IMR-90 (cell line): Measurements from ENCODE around the gene GPATCH2. TPM values are rescaled to one million over a fixed set of nuclear protein-coding genes. Genes with fewer than 3 reads are reported as not detected.
"Not testable (repeated sequence)": the region's sequence is repeated elsewhere in the genome, so short reads cannot be mapped to it uniquely, and the experiment has no call there.

Experiments used
- ATAC-seq: fragments of 200-7000 bp; cut with Tn5 transposase; 2 replicates; pipeline ENCODE4 v1.9.1; 2020; ENCODE audit warnings: low read depth, mild to moderate bottlenecking, moderate library complexity
- BruUV-seq: library from RNA; stranded (reverse); fragments of 400-500 nt; replicated peaks from 2 replicates; lab custom pipeline; 2021; lab: Mats Ljungman, UMichigan
- CTCF ChIA-PET: fragments of 300-600 bp; formaldehyde crosslinking; extraction: SDS; loops from one replicate; lab custom pipeline; 2021; ENCODE audit warnings: antibody characterized with exemption; lab: Yijun Ruan, JAX
- POLR2A ChIA-PET: fragments of 300-600 bp; sonication (Branson Sonifier 250); formaldehyde crosslinking; loops from one replicate; lab custom pipeline; 2022; ENCODE audit warnings: antibody characterized with exemption; ENCODE audit not compliant: unreplicated experiment; lab: Charles Lee
- DNase-seq: peaks from one replicate; pipeline ENCODE4 v3.0.0; 2013
- H2AFZ ChIP-seq: replicated peaks from 2 replicates; pipeline ENCODE3; 2013; ENCODE audit warnings: low read length, mild to moderate bottlenecking; ENCODE audit not compliant: poor library complexity
- H2AK5ac ChIP-seq: 2 replicates; pipeline ENCODE4 v1.6.1; 2013; ENCODE audit warnings: low read depth, low read length, inconsistent platforms
- H2AK9ac ChIP-seq: replicated peaks from 2 replicates; pipeline ENCODE3; 2013; ENCODE audit warnings: mild to moderate bottlenecking, low read depth, low read length, moderate library complexity; ENCODE audit not compliant: poor library complexity
- H2BK120ac ChIP-seq: 2 replicates; pipeline ENCODE4 v1.6.1; 2013; ENCODE audit warnings: low read depth, low read length, inconsistent platforms
- H2BK15ac ChIP-seq: 3 replicates; pipeline ENCODE4 v1.6.1; 2013; ENCODE audit warnings: low read depth, low read length, inconsistent platforms
- H2BK20ac ChIP-seq: 2 replicates; pipeline ENCODE4 v1.6.1; 2013; ENCODE audit warnings: low read depth, mild to moderate bottlenecking, inconsistent platforms, low read length, moderate library complexity
- H2BK5ac ChIP-seq: 2 replicates; pipeline ENCODE4 v1.6.1; 2013; ENCODE audit warnings: mild to moderate bottlenecking, low read depth, low read length, inconsistent platforms; ENCODE audit not compliant: poor library complexity, severe bottlenecking
- H3K14ac ChIP-seq: replicated peaks from 2 replicates; pipeline ENCODE4 v1.6.1; 2013; ENCODE audit warnings: low read depth, low read length, inconsistent platforms
- H3K18ac ChIP-seq: 2 replicates; pipeline ENCODE4 v1.6.1; 2013; ENCODE audit warnings: low read depth, low read length, control low read depth
- H3K23ac ChIP-seq: 2 replicates; pipeline ENCODE4 v1.6.1; 2013; ENCODE audit warnings: low read depth, low read length, inconsistent platforms
- H3K27ac ChIP-seq: 2 replicates; pipeline ENCODE4 v1.5.1; 2013; ENCODE audit warnings: mild to moderate bottlenecking, control low read depth, low read length; ENCODE audit not compliant: insufficient read depth
- H3K27me3 ChIP-seq: 2 replicates; pipeline ENCODE4 v1.6.1; 2013; ENCODE audit warnings: low read length; ENCODE audit not compliant: control insufficient read depth, insufficient read depth
- H3K36me3 ChIP-seq: 2 replicates; pipeline ENCODE4 v1.6.1; 2013; ENCODE audit warnings: low read length, mixed read lengths; ENCODE audit not compliant: control insufficient read depth, insufficient read depth
- H3K4ac ChIP-seq: 2 replicates; pipeline ENCODE4 v1.6.1; 2013; ENCODE audit warnings: low read depth, low read length, inconsistent platforms
- H3K4me1 ChIP-seq: 2 replicates; pipeline ENCODE4 v1.6.1; 2013; ENCODE audit warnings: low read length, mixed read lengths; ENCODE audit not compliant: control insufficient read depth, insufficient read depth
- H3K4me2 ChIP-seq: 2 replicates; pipeline ENCODE4 v1.6.1; 2013; ENCODE audit warnings: low read depth, mild to moderate bottlenecking, control low read depth, low read length, moderate library complexity
- H3K4me3 ChIP-seq: 2 replicates; pipeline ENCODE4 v1.5.1; 2013; ENCODE audit warnings: low read depth, mild to moderate bottlenecking, control low read depth, low read length, moderate library complexity; ENCODE audit not compliant: insufficient read depth
- H3K56ac ChIP-seq: 2 replicates; pipeline ENCODE4 v1.6.1; 2013; ENCODE audit warnings: low read length, inconsistent platforms; ENCODE audit not compliant: insufficient read depth; ENCODE audit errors: extremely low read depth
- H3K79me1 ChIP-seq, 2 experiments: 2 replicates each; pipeline ENCODE4 v1.6.1; 2013; ENCODE audit warnings: low read length in 2 of 2, inconsistent platforms in 1 of 2, low read depth in 1 of 2
- H3K9ac ChIP-seq: 2 replicates; pipeline ENCODE4 v1.6.1; 2013; ENCODE audit warnings: low read depth, low read length, control low read depth
- H3K9me1 ChIP-seq: 2 replicates; pipeline ENCODE4 v1.6.1; 2013; ENCODE audit warnings: low read length, inconsistent platforms; ENCODE audit not compliant: insufficient read depth
- H3K9me3 ChIP-seq: 2 replicates; pipeline ENCODE4 v1.6.1; 2013; ENCODE audit warnings: low read length; ENCODE audit not compliant: control insufficient read depth, insufficient read depth
- H4K20me1 ChIP-seq: 2 replicates; pipeline ENCODE4 v1.6.1; 2013; ENCODE audit warnings: low read length, inconsistent platforms; ENCODE audit not compliant: insufficient read depth
- H4K5ac ChIP-seq: 2 replicates; pipeline ENCODE4 v1.6.1; 2013; ENCODE audit warnings: mild to moderate bottlenecking, low read depth, low read length, control low read depth
- H4K8ac ChIP-seq, 2 experiments: 2 replicates each; pipeline ENCODE4 v1.6.1; 2013; ENCODE audit warnings: low read depth in 2 of 2, low read length in 2 of 2, control low read depth in 1 of 2, inconsistent platforms in 1 of 2
- H4K91ac ChIP-seq: 2 replicates; pipeline ENCODE4 v1.6.1; 2013; ENCODE audit warnings: low read depth, low read length, inconsistent platforms; ENCODE audit not compliant: insufficient read depth
- CEBPB ChIP-seq: IDR thresholded peaks from 2 replicates; pipeline ENCODE4 v1.6.1; 2012; ENCODE audit warnings: low read depth, low read length, improper control_type of control experiment
- CHD1 ChIP-seq: IDR thresholded peaks from 2 replicates; pipeline ENCODE4 v1.6.1; 2012; ENCODE audit warnings: low read depth, low read length, improper control_type of control experiment
- MAZ ChIP-seq: IDR thresholded peaks from 2 replicates; pipeline ENCODE4 v1.6.1; 2012; ENCODE audit warnings: low read depth, mild to moderate bottlenecking, low read length, improper control_type of control experiment, moderate library complexity, borderline replicate concordance
- MXI1 ChIP-seq: IDR thresholded peaks from 2 replicates; pipeline ENCODE4 v1.6.1; 2012; ENCODE audit warnings: low read depth, mild to moderate bottlenecking, low read length, moderate library complexity, borderline replicate concordance
- RCOR1 ChIP-seq: IDR thresholded peaks from 2 replicates; pipeline ENCODE4 v1.6.1; 2012; ENCODE audit warnings: mild to moderate bottlenecking, low read length, improper control_type of control experiment; ENCODE audit not compliant: insufficient replicate concordance
- RFX5 ChIP-seq: IDR thresholded peaks from 2 replicates; pipeline ENCODE4 v1.8.0; 2012; ENCODE audit warnings: low read depth, mild to moderate bottlenecking, low read length, moderate library complexity
- WGBS, 2 experiments: methylation state at CpG; one replicate each; pipeline versions ENCODE4 v1.1.5 to v1.1.7; 2013; ENCODE audit warnings: missing lambda C conversion rate in 2 of 2; ENCODE audit not compliant: insufficient read length in 1 of 2; ENCODE audit errors: extremely low coverage in 2 of 2; 5-methylcytosine and 5-hydroxymethylcytosine counted together
- dilution Hi-C: fragments of 300-500 bp; cut with HindIII; formaldehyde crosslinking; loops from one replicate; pipeline ENCODE4 v1.14.3; 2018; ENCODE audit warnings: low sequenced_read_pairs; ENCODE audit not compliant: unreplicated experiment
- in situ Hi-C: fragments of 300-500 bp; cut with MboI; formaldehyde crosslinking; loops from 3 replicates; pipeline ENCODE4 v1.14.3; 2019; ENCODE audit warnings: low sequenced_read_pairs, inconsistent platforms, mixed read lengths
- intact Hi-C: fragments of 100-400 bp; cut with micrococcal nuclease; formaldehyde crosslinking; loops from 2 replicates; pipeline ENCODE4 v1.10.0; 2022
- polyA plus RNA-seq, 3 experiments: library from polyadenylated mRNA; depleted of rRNA; stranded (reverse); fragments of >200 nt; gene quantifications; 2 replicates each; pipeline ENCODE4 v1.2.3, GENCODE V29; 2012; ENCODE audit warnings: low replicate concordance in 1 of 3
- total RNA-seq: library from RNA; depleted of rRNA; stranded (reverse); fragments of >200 nt; gene quantifications from 2 replicates; pipeline ENCODE4 v1.2.3, GENCODE V29; 2012
- TF ChIP-seq, protein P1 (sequence below): conservative IDR thresholded peaks from 2 replicates; pipeline ENCODE4 v1.5.1; 2012; ENCODE audit warnings: mild to moderate bottlenecking, low read depth, low read length, improper control_type of control experiment

GPATCH2 gene
- total and polyA plus RNA-seq, 2 of the 4 experiments (the other 2 are of a cell fraction) = 4.7 to 11.8 TPM

DNA sequence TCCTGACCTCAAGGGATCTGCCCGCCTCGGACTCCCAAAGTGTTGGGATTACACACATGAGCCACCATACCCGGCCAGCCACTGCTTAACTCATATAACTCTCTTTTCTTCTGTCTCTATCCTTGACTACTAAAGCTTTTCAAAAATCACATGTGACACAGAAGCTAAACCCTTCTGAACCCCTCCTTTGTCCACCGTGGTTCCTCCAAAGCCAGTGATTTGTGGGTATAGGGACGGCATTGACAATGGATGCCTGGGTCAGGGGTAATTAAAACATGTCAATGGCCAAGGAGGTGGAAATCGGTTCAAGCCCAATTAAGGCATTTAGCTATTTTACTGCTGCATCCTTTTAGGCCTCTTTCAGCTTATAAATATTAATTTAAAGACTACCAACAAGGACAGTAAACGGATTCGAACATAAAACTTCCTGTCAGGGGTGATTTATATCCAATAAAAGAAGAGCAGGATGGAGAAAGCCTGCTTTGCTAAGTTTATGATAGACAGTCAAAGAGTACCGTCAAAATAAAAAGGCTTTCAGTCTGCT, 242.3 kb downstream of the GPATCH2 start:
- Histone ChIP-seq H2BK15ac (no peak overlapping the region), H4K8ac (no peak overlapping the region), H3K4me2 (no peak overlapping the region), H4K5ac (no peak overlapping the region), H3K4me1 (no peaks in the 10 kb centered on the region), H3K4me3 (no peak overlapping the region), H3K18ac (no peak overlapping the region), H2AK9ac (no peak overlapping the region), H3K14ac (no peak overlapping the region), H3K56ac (no peak overlapping the region), H3K9me3 (no peaks in the 10 kb centered on the region), H3K79me1 (no peaks in the 10 kb centered on the region), H3K27ac (no peak overlapping the region), H4K91ac (no peak overlapping the region), H2AK5ac (no peak overlapping the region), H2BK20ac (no peak overlapping the region), H3K4ac (no peak overlapping the region), H3K36me3 (no peaks in the 10 kb centered on the region), H3K9me1 (no peaks in the 10 kb centered on the region), H2BK5ac (no peak overlapping the region), H3K23ac (no peak overlapping the region), H3K27me3 (no peaks in the 10 kb centered on the region), H2BK120ac (no peak overlapping the region), H3K9ac (no peak overlapping the region), H2AFZ (no peak overlapping the region), H4K20me1 (no peaks in the 10 kb centered on the region)
- dilution Hi-C loops (no loop called here), intact Hi-C loops (no loop called here), in situ Hi-C loops (no loop called here)
- no peak for ATAC-seq
- no peak for TF ChIP-seq CEBPB
- TF ChIP-seq MXI1 = no peak
- no peak for TF ChIP-seq CHD1
- TF ChIP-seq MAZ = no peak
- TF ChIP-seq, protein P1, sequence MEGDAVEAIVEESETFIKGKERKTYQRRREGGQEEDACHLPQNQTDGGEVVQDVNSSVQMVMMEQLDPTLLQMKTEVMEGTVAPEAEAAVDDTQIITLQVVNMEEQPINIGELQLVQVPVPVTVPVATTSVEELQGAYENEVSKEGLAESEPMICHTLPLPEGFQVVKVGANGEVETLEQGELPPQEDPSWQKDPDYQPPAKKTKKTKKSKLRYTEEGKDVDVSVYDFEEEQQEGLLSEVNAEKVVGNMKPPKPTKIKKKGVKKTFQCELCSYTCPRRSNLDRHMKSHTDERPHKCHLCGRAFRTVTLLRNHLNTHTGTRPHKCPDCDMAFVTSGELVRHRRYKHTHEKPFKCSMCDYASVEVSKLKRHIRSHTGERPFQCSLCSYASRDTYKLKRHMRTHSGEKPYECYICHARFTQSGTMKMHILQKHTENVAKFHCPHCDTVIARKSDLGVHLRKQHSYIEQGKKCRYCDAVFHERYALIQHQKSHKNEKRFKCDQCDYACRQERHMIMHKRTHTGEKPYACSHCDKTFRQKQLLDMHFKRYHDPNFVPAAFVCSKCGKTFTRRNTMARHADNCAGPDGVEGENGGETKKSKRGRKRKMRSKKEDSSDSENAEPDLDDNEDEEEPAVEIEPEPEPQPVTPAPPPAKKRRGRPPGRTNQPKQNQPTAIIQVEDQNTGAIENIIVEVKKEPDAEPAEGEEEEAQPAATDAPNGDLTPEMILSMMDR = no peak
- no peak for TF ChIP-seq RFX5
- no peak for TF ChIP-seq RCOR1
- 20% methylated on average over 1 of the region's 9 CpGs; no CpG with 5 or more reads in 1 of the 2 experiments for WGBS, 2 experiments
- DNase-seq = no peak
- POLR2A ChIA-PET = no interaction called here
- BruUV-seq = no TSS peak
- CTCF ChIA-PET = interaction anchor here (0.7 kb wide), 1 partner anchor 296 kb away, joined by 3 read pairs; no protein-coding TSS in a partner anchor

DNA sequence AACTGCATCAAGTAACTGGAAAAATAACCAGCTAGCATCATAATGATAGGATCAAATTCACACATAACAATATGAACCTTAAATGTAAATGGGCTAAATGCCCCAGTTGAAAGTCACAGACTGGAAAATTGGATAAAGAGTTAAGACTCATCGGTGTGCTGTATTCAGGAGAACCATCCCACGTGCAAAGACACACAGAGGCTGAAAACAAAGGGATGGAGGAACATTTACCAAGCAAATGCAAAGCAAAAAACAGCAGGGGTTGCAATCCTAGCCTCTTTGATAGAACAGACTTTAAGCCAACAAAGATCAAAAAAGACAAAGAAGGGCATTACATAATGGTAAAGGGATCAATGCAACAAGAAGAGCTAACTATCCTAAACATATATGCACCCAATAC, 249.1 kb downstream of the GPATCH2 start:
- H3K79me1 ChIP-seq, in situ Hi-C loops, dilution Hi-C loops, CTCF ChIA-PET, H3K23ac ChIP-seq, H3K36me3 ChIP-seq, ATAC-seq, H3K4me3 ChIP-seq, DNase-seq, H3K56ac ChIP-seq, H3K9me3 ChIP-seq, H3K4me2 ChIP-seq, H3K27ac ChIP-seq, H2AK5ac ChIP-seq, POLR2A ChIA-PET, BruUV-seq, H4K5ac ChIP-seq, H2BK120ac ChIP-seq, H2AFZ ChIP-seq, H4K8ac ChIP-seq, H4K91ac ChIP-seq, H3K27me3 ChIP-seq, H3K9ac ChIP-seq, H3K9me1 ChIP-seq, H2BK20ac ChIP-seq, H3K4ac ChIP-seq, intact Hi-C loops, H2AK9ac ChIP-seq, H3K4me1 ChIP-seq, H2BK15ac ChIP-seq, H3K14ac ChIP-seq, H2BK5ac ChIP-seq, H3K18ac ChIP-seq, H4K20me1 ChIP-seq: not testable (repeated sequence)
- no CpG with 5 or more reads among the region's 2 CpGs for WGBS, 2 experiments
